Glutamatergic neuron (in vitro differentiated cells): ENCODE measurements around the gene RAP1B. TPM values are rescaled to one million over a fixed set of nuclear protein-coding genes. Genes with fewer than 3 reads are reported as not detected.

Experiments
- DNase-seq: peaks from one replicate; pipeline ENCODE4 v3.0.0; 2022
- H3K27ac Mint-ChIP-seq: one replicate; pipeline ENCODE4 v1.8.0; 2020; ENCODE audit warnings: mild to moderate bottlenecking, mixed read lengths, inconsistent platforms; ENCODE audit not compliant: unreplicated experiment
- H3K27me3 Mint-ChIP-seq: one replicate; pipeline ENCODE4 v1.8.0; 2020; ENCODE audit warnings: mild to moderate bottlenecking, moderate library complexity, mixed read lengths, inconsistent platforms; ENCODE audit not compliant: unreplicated experiment
- H3K36me3 Mint-ChIP-seq: one replicate; pipeline ENCODE4 v1.8.0; 2020; ENCODE audit warnings: mild to moderate bottlenecking, mixed read lengths, inconsistent platforms; ENCODE audit not compliant: unreplicated experiment
- H3K4me1 Mint-ChIP-seq: one replicate; pipeline ENCODE4 v1.8.0; 2020; ENCODE audit warnings: mild to moderate bottlenecking, low read depth, mixed read lengths, inconsistent platforms; ENCODE audit not compliant: unreplicated experiment
- H3K4me3 Mint-ChIP-seq: one replicate; pipeline ENCODE4 v1.8.0; 2020; ENCODE audit warnings: mild to moderate bottlenecking, mixed read lengths, inconsistent platforms; ENCODE audit not compliant: unreplicated experiment
- H3K9me3 Mint-ChIP-seq: one replicate; pipeline ENCODE4 v1.8.0; 2020; ENCODE audit warnings: mild to moderate bottlenecking, moderate library complexity, mixed read lengths, inconsistent platforms; ENCODE audit not compliant: unreplicated experiment
- CTCF ChIP-seq: fragments of 200-600 bp; sonication (generic); IDR thresholded peaks from one replicate; pipeline ENCODE4 v1.5.0; 2021; ENCODE audit not compliant: partially characterized antibody, unreplicated experiment
- total RNA-seq: library from RNA; stranded (reverse); fragmentation: NEBNext Ultra II Directional; extraction: Animal tissue kit (Norgen Biotek cat#: 25700); gene quantifications from one replicate; pipeline ENCODE4 v1.2.1, GENCODE V29; 2021; ENCODE audit not compliant: unreplicated experiment

Gene RAP1B
- total RNA-seq, 1 donor from 2014 or later = 68.2 TPM

DNA sequence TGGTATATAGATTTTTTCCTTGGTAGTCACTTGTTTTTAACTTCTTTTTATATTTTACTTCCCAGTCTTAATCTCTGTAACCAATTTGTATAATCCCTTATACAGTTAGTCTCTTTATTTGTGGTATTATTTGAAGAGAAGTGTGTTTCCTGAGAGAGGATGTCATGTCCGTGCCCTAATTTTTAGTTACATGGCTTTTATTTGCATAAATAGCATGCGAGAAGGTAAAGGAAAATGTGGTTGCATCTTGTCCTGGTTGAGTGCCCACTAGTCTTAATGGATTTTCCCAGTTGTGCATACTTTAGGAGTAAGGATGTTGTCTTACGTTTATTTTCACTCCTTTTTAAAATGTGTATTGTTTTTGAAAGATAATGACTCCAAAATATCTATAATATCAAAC is 27.5 kb downstream of the RAP1B start:
- Mint-ChIP-seq H3K4me3 (no peak overlapping the region), H3K9me3 (no peaks in the 10 kb centered on the region), H3K27me3 (peaks cover 2% of the 10 kb centered on the region), H3K27ac (no peak overlapping the region), H3K4me1 (peaks cover 4% of the 10 kb centered on the region), H3K36me3 (no peaks in the 10 kb centered on the region)
- TF ChIP-seq CTCF = no peak
- DNase-seq = no peak

- Mint-ChIP-seq H3K27me3 (peaks cover under 1% of the 10 kb centered on the region), H3K27ac (no peak overlapping the region), H3K4me1 (peaks cover 4% of the 10 kb centered on the region), H3K9me3 (no peaks in the 10 kb centered on the region), H3K4me3 (no peak overlapping the region), H3K36me3 (no peaks in the 10 kb centered on the region)
- no peak for DNase-seq
- TF ChIP-seq CTCF = no peak
These were observed 28.2 kb downstream of the RAP1B start for GRCh38 chr12:68638721-68639395.

GRCh38 chr12:68639396-68639767 is 28.7 kb downstream of the RAP1B start:
- peaks cover 4% of the 10 kb centered on the region for H3K4me1 Mint-ChIP-seq
- no peak for TF ChIP-seq CTCF
- H3K36me3 Mint-ChIP-seq = no peaks in the 10 kb centered on the region
- no peaks in the 10 kb centered on the region for H3K27me3 Mint-ChIP-seq
- no peak overlapping the region for H3K27ac Mint-ChIP-seq
- DNase-seq = no peak
- no peaks in the 10 kb centered on the region for H3K9me3 Mint-ChIP-seq
- no peak overlapping the region for H3K4me3 Mint-ChIP-seq

DNA sequence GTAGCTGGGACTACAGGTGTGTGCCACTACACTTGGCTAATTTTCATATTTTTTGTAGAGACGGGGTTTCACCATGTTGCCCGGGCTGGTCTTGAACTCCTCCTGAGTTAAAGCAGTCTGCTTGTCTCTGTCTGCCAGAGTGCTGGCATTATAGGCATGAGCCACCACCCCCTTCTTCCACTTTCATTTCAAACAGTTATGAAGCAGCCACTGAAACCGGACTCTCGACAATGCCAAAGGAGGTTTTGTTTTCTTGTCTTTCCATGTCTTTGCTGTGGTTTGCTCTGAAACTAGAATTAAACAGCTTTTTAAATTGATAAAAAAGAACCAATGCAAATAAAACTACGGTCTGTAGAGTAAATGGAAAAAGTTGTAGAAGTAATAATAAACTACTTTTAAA is 30.4 kb downstream of the RAP1B start:
- TF ChIP-seq CTCF = no peak
- no peak for DNase-seq
- Mint-ChIP-seq H3K36me3 (no peaks in the 10 kb centered on the region), H3K9me3 (no peaks in the 10 kb centered on the region), H3K4me1 (peaks cover 3% of the 10 kb centered on the region), H3K4me3 (no peak overlapping the region), H3K27ac (no peak overlapping the region), H3K27me3 (no peaks in the 10 kb centered on the region)

- no peaks in the 10 kb centered on the region for H3K4me1 Mint-ChIP-seq
- H3K27me3 Mint-ChIP-seq = no peaks in the 10 kb centered on the region
- no peaks in the 10 kb centered on the region for H3K36me3 Mint-ChIP-seq
- H3K27ac Mint-ChIP-seq = no peak overlapping the region
- no peak for DNase-seq
- H3K9me3 Mint-ChIP-seq = no peaks in the 10 kb centered on the region
- no peak overlapping the region for H3K4me3 Mint-ChIP-seq
- TF ChIP-seq CTCF = no peak
These were observed 35.8 kb downstream of the RAP1B start for GRCh38 chr12:68646484-68646883.
